Loucy (cell line): ENCODE measurements around the gene RNPEPL1.

ENCODE experiments used
- H2AFZ ChIP-seq: fragments of 200-600 bp; sonication (generic); 2 replicates; pipeline ENCODE4 v1.6.0; 2016; ENCODE audit warnings: antibody characterized with exemption, mild to moderate bottlenecking, low read length, moderate library complexity
- H3F3A ChIP-seq: fragments of 200-600 bp; 2 replicates; pipeline ENCODE4 v1.6.0; 2016; ENCODE audit warnings: antibody characterized with exemption, low read depth, mild to moderate bottlenecking
- H3K27me3 ChIP-seq: fragments of 200-600 bp; sonication (generic); 2 replicates; pipeline ENCODE4 v1.6.1; 2014; ENCODE audit warnings: low read length, mild to moderate bottlenecking; ENCODE audit not compliant: insufficient read depth, poor library complexity, severe bottlenecking
- H3K36me3 ChIP-seq: fragments of 200-600 bp; sonication (generic); 2 replicates; pipeline ENCODE4 v1.6.1; 2016; ENCODE audit warnings: low read length; ENCODE audit not compliant: insufficient read depth
- H3K4me1 ChIP-seq: fragments of 200-600 bp; sonication (generic); 2 replicates; pipeline ENCODE4 v1.5.1; 2014; ENCODE audit warnings: low read length, mild to moderate bottlenecking; ENCODE audit not compliant: insufficient read depth, poor library complexity, severe bottlenecking
- H3K4me2 ChIP-seq: fragments of 200-600 bp; sonication (generic); 2 replicates; pipeline ENCODE4 v1.6.0; 2014; ENCODE audit warnings: antibody characterized with exemption, low read length, low read depth, mild to moderate bottlenecking; ENCODE audit not compliant: poor library complexity, severe bottlenecking
- H3K4me3 ChIP-seq: fragments of 200-600 bp; sonication (generic); 2 replicates; pipeline ENCODE4 v1.5.1; 2014; ENCODE audit warnings: low read length, mild to moderate bottlenecking, mixed read lengths; ENCODE audit not compliant: poor library complexity, severe bottlenecking
- H3K79me2 ChIP-seq: fragments of 200-600 bp; sonication (generic); 2 replicates; pipeline ENCODE4 v1.6.1; 2014; ENCODE audit warnings: low read length; ENCODE audit not compliant: insufficient read depth
- H3K9ac ChIP-seq: fragments of 200-600 bp; sonication (generic); 2 replicates; pipeline ENCODE4 v1.6.0; 2014; ENCODE audit warnings: mild to moderate bottlenecking, low read depth, low read length, moderate library complexity; ENCODE audit not compliant: poor library complexity, severe bottlenecking
- H3K9me2 ChIP-seq: fragments of 200-600 bp; sonication (generic); replicated peaks from 2 replicates; pipeline ENCODE4 v1.6.1; 2016; ENCODE audit warnings: low read depth, low read length, mixed read lengths
- H3K9me3 ChIP-seq: fragments of 200-600 bp; sonication (generic); 2 replicates; pipeline ENCODE4 v1.6.1; 2014; ENCODE audit warnings: mild to moderate bottlenecking, antibody characterized with exemption, low read length, low read depth; ENCODE audit not compliant: insufficient read depth
- H4K20me1 ChIP-seq: fragments of 200-600 bp; sonication (generic); 2 replicates; pipeline ENCODE4 v1.6.0; 2014; ENCODE audit warnings: antibody characterized with exemption, low read length, mild to moderate bottlenecking; ENCODE audit not compliant: insufficient read depth, poor library complexity, severe bottlenecking
- EZH2phosphoT487 ChIP-seq: fragments of 200-600 bp; IDR thresholded peaks from 2 replicates; pipeline ENCODE4 v1.6.1; 2018; ENCODE audit warnings: antibody characterized with exemption, mild to moderate bottlenecking, moderate library complexity, borderline replicate concordance
- TF ChIP-seq, protein P1 (sequence below): fragments of 200-600 bp; sonication (generic); conservative IDR thresholded peaks from 2 replicates; pipeline ENCODE4 v1.5.1; 2014; ENCODE audit warnings: mild to moderate bottlenecking, antibody characterized with exemption, low read length

Gene RNPEPL1

GRCh38 chr2:240586198-240586918 is 18.1 kb downstream of the RNPEPL1 start, which contains the start of gene CAPN10:
Gene CAPN10 (plus strand): TSS chr2:240586734. CDS start chr2:240586912, 178 bp downstream.
- no peak for TF ChIP-seq EZH2phosphoT487
- TF ChIP-seq, protein P1, sequence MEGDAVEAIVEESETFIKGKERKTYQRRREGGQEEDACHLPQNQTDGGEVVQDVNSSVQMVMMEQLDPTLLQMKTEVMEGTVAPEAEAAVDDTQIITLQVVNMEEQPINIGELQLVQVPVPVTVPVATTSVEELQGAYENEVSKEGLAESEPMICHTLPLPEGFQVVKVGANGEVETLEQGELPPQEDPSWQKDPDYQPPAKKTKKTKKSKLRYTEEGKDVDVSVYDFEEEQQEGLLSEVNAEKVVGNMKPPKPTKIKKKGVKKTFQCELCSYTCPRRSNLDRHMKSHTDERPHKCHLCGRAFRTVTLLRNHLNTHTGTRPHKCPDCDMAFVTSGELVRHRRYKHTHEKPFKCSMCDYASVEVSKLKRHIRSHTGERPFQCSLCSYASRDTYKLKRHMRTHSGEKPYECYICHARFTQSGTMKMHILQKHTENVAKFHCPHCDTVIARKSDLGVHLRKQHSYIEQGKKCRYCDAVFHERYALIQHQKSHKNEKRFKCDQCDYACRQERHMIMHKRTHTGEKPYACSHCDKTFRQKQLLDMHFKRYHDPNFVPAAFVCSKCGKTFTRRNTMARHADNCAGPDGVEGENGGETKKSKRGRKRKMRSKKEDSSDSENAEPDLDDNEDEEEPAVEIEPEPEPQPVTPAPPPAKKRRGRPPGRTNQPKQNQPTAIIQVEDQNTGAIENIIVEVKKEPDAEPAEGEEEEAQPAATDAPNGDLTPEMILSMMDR: no peak
- H3K4me1 ChIP-seq: peaks cover 46% of the 10 kb centered on the region
- H3K4me2 ChIP-seq: peak within 1 kb of the TSS; percentile 98
- no peaks in the 10 kb centered on the region for H3F3A ChIP-seq
- H3K9ac ChIP-seq: peak within 1 kb of the TSS; percentile 86
- peaks cover 77% of the 10 kb centered on the region for H3K79me2 ChIP-seq
- H2AFZ ChIP-seq: peak within 1 kb of the TSS; percentile 97
- H3K27me3 ChIP-seq: no peaks in the 10 kb centered on the region
- H3K36me3 ChIP-seq: peaks cover 3% of the 10 kb centered on the region; the same call in 1 of the 2 replicates
- peaks cover 45% of the 10 kb centered on the region for H4K20me1 ChIP-seq
- peak within 1 kb of the TSS; percentile 99 for H3K4me3 ChIP-seq
- H3K9me2 ChIP-seq: no peaks in the 10 kb centered on the region
- no peaks in the 10 kb centered on the region for H3K9me3 ChIP-seq

DNA sequence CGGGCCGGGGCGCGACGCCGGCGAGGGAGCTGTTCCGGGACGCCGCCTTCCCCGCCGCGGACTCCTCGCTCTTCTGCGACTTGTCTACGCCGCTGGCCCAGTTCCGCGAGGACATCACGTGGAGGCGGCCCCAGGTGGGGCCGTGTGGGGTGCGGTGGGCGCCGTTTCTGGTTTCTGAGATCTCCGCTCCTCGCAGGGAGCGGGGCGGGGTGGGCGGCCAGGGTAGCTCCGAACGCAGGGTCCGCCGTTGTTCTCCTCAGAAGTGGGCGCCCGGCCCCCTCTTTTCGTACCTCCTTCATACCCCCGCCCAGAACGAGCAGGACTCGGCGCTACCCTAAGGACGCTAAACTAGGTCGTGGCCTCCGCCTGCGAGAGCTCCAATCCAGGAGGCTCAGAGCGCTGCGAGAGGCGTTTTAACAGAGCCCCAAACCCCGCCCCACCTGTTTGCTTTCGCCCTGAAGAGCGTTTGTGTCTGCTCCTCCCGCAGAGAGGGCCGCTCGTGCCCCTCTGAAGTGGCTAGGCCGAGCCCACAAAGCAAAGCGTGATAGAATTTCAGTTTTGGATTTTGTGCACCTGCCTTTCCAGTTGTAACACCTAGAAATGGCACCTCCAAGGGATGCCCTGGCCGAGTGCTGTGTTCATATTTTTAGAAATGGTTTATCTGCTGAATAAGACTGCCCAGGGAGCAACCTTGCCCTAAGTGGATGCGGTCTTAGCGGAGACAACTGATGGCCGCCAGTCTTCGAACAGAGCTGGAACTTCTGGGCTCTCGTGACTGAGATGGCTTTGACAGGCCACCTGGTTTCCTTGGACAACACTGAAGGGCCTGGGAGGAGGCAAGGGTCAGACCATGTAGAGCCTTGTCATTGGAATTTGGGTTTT is 18.9 kb downstream of the RNPEPL1 start:
- H3K9ac ChIP-seq: peak overlapping the region; percentile 86
- no peaks in the 10 kb centered on the region for H3F3A ChIP-seq
- H3K4me1 ChIP-seq: peaks cover 46% of the 10 kb centered on the region
- no peaks in the 10 kb centered on the region for H3K27me3 ChIP-seq
- H3K36me3 ChIP-seq: peaks cover 3% of the 10 kb centered on the region; the same call in 1 of the 2 replicates
- peak overlapping the region; percentile 99 for H3K4me3 ChIP-seq
- peak overlapping the region; percentile 97 for H3K4me2 ChIP-seq
- H3K9me3 ChIP-seq: no peaks in the 10 kb centered on the region
- peak overlapping the region; percentile 35; the same call in 1 of the 2 replicates for H2AFZ ChIP-seq
- H3K79me2 ChIP-seq: peaks cover 85% of the 10 kb centered on the region
- no peaks in the 10 kb centered on the region for H3K9me2 ChIP-seq
- peaks cover 45% of the 10 kb centered on the region for H4K20me1 ChIP-seq
- TF ChIP-seq, protein P1: no peak
- no peak for TF ChIP-seq EZH2phosphoT487

DNA sequence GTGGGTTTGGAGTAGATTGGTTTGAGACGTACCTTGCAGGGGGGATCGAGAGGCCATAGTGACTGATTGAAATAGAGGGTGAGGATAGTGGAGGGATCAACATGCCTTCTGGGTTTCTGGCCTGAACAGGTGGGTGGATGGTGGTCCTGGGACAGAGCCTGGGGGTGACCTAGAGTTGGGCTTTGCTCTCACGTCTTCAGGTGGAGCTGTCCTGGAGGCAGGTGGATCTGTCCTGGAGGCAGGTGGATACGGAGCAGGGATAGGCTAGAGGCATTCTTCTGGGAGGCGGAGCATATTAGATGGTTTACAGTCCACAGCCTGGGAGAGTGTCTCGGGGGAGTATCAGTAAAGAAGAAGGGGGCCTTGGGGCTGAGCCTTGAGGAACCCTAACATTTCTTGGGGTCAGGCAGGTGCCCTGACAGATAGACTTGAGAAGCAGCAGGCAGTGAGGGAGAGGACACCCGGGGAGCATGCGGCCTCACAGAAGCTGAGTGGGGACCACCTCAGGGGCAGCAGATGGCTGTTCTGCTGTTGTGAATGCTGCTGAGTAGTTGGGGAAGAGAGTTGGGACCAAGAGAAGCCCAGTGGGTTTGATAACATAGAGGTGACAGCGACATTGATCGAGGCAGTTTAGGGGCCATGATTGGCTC is 19.8 kb downstream of the RNPEPL1 start:
- no peak overlapping the region for H2AFZ ChIP-seq
- peak overlapping the region; percentile 97 for H3K4me2 ChIP-seq
- peak overlapping the region; percentile 99 for H3K4me3 ChIP-seq
- no peaks in the 10 kb centered on the region for H3K9me2 ChIP-seq
- peak overlapping the region; percentile 86 for H3K9ac ChIP-seq
- peaks cover 50% of the 10 kb centered on the region for H4K20me1 ChIP-seq
- no peaks in the 10 kb centered on the region for H3F3A ChIP-seq
- peaks cover 39% of the 10 kb centered on the region for H3K4me1 ChIP-seq
- no peaks in the 10 kb centered on the region for H3K27me3 ChIP-seq
- H3K36me3 ChIP-seq: peaks cover 3% of the 10 kb centered on the region; the same call in 1 of the 2 replicates
- peaks cover 80% of the 10 kb centered on the region for H3K79me2 ChIP-seq
- no peak for TF ChIP-seq EZH2phosphoT487
- TF ChIP-seq, protein P1: no peak
- no peaks in the 10 kb centered on the region for H3K9me3 ChIP-seq
